Mesenchymal stem cell (in vitro differentiated cells and primary cell): ENCODE measurements around the gene AKT1S1.

ENCODE experiments used
- DNase-seq: peaks from one replicate; pipeline ENCODE4 v3.0.0-alpha.2; 2013
- H2AFZ ChIP-seq: one replicate; pipeline ENCODE4 v1.6.1; 2013; ENCODE audit warnings: low read depth, mild to moderate bottlenecking, control low read depth, inconsistent platforms, low read length, moderate library complexity
- H2AK5ac ChIP-seq: 2 replicates; pipeline ENCODE4 v1.6.1; 2013; ENCODE audit warnings: low read length, moderate library complexity, mild to moderate bottlenecking, inconsistent platforms; ENCODE audit not compliant: severe bottlenecking
- H2BK120ac ChIP-seq: one replicate; pipeline ENCODE4 v1.6.1; 2013; ENCODE audit warnings: low read depth, mild to moderate bottlenecking, inconsistent platforms, low read length, moderate library complexity
- H2BK12ac ChIP-seq, 2 experiments: one replicate each; pipeline ENCODE4 v1.6.1; 2013; ENCODE audit warnings: inconsistent platforms in 2 of 2, low read length in 2 of 2, mild to moderate bottlenecking in 2 of 2, moderate library complexity in 2 of 2, control low read depth in 1 of 2
- H2BK15ac ChIP-seq: one replicate; pipeline ENCODE4 v1.6.1; 2013; ENCODE audit warnings: mild to moderate bottlenecking, low read depth, inconsistent platforms; ENCODE audit not compliant: poor library complexity, severe bottlenecking
- H2BK5ac ChIP-seq: 2 replicates; pipeline ENCODE4 v1.6.1; 2013; ENCODE audit warnings: low read depth, mild to moderate bottlenecking, low read length, control low read depth, inconsistent platforms; ENCODE audit not compliant: poor library complexity, severe bottlenecking
- H3K14ac ChIP-seq, 2 experiments: one replicate each; pipeline ENCODE4 v1.6.1; 2013; ENCODE audit warnings: inconsistent platforms in 2 of 2, low read length in 2 of 2, control low read depth in 1 of 2, mild to moderate bottlenecking in 1 of 2, moderate library complexity in 1 of 2
- H3K18ac ChIP-seq, 2 experiments: one replicate each; pipeline ENCODE4 v1.6.1; 2013; ENCODE audit warnings: inconsistent platforms in 2 of 2, low read length in 2 of 2, control low read depth in 1 of 2, low read depth in 1 of 2, mild to moderate bottlenecking in 1 of 2
- H3K23ac ChIP-seq, 2 experiments: one replicate each; pipeline ENCODE4 v1.6.1; 2013; ENCODE audit warnings: inconsistent platforms in 2 of 2, low read length in 2 of 2, mild to moderate bottlenecking in 2 of 2, moderate library complexity in 2 of 2, control low read depth in 1 of 2
- H3K27ac ChIP-seq: 2 replicates; pipeline ENCODE4 v1.5.1; 2013; ENCODE audit warnings: mild to moderate bottlenecking, moderate library complexity, low read length, control low read depth, inconsistent platforms; ENCODE audit not compliant: poor library complexity, severe bottlenecking
- H3K27me3 ChIP-seq, 2 experiments: 2 replicates each; pipeline versions ENCODE4 v1.6.1 to v1.7.0; 2013; ENCODE audit warnings: low read length in 2 of 2, mild to moderate bottlenecking in 2 of 2, moderate library complexity in 2 of 2, control low read depth in 1 of 2, inconsistent platforms in 1 of 2; ENCODE audit not compliant: control insufficient read depth in 1 of 2, insufficient read depth in 1 of 2
- H3K36me3 ChIP-seq, 2 experiments: 2 replicates each; pipeline versions ENCODE4 v1.6.1 to v1.7.0; 2013; ENCODE audit warnings: low read length in 2 of 2, control low read depth in 1 of 2, inconsistent platforms in 1 of 2, low read depth in 1 of 2, mild to moderate bottlenecking in 1 of 2; ENCODE audit not compliant: insufficient read depth in 2 of 2, control insufficient read depth in 1 of 2
- H3K4ac ChIP-seq, 2 experiments: one replicate each; pipeline ENCODE4 v1.6.1; 2013; ENCODE audit warnings: inconsistent platforms in 2 of 2, low read length in 2 of 2, mild to moderate bottlenecking in 2 of 2, moderate library complexity in 2 of 2, control low read depth in 1 of 2, low read depth in 1 of 2
- H3K4me1 ChIP-seq: 2 replicates; pipeline ENCODE4 v1.6.1; 2013; ENCODE audit warnings: low read depth, low read length, control low read depth; ENCODE audit not compliant: control insufficient read depth, insufficient read depth
- H3K4me2 ChIP-seq: 2 replicates; pipeline ENCODE4 v1.6.1; 2013; ENCODE audit warnings: low read length, mild to moderate bottlenecking, inconsistent platforms; ENCODE audit not compliant: poor library complexity, severe bottlenecking
- H3K4me3 ChIP-seq, 2 experiments: 2 replicates each; pipeline versions ENCODE4 v1.5.1 to v1.7.0; 2013; ENCODE audit warnings: low read length in 2 of 2, mild to moderate bottlenecking in 2 of 2, control low read depth in 1 of 2, low read depth in 1 of 2; ENCODE audit not compliant: insufficient read depth in 1 of 2
- H3K79me1 ChIP-seq: replicated peaks from 2 replicates; pipeline ENCODE4 v1.6.1; 2013; ENCODE audit warnings: mild to moderate bottlenecking, control low read depth, low read length, inconsistent platforms; ENCODE audit not compliant: poor library complexity, severe bottlenecking
- H3K9ac ChIP-seq: 2 replicates; pipeline ENCODE4 v1.7.0; 2013; ENCODE audit warnings: mild to moderate bottlenecking, low read length, moderate library complexity
- H3K9me3 ChIP-seq: 2 replicates; pipeline ENCODE4 v1.7.0; 2013; ENCODE audit warnings: mild to moderate bottlenecking, low read length; ENCODE audit not compliant: control insufficient read depth
- H4K8ac ChIP-seq: one replicate; pipeline ENCODE4 v1.6.1; 2013; ENCODE audit warnings: inconsistent platforms, mild to moderate bottlenecking, low read length, moderate library complexity
- H4K91ac ChIP-seq: one replicate; pipeline ENCODE4 v1.6.1; 2013; ENCODE audit warnings: mild to moderate bottlenecking, low read length, inconsistent platforms
- WGBS: methylation state at CpG from one replicate; pipeline ENCODE4 v1.1.7; 2013; ENCODE audit warnings: mixed read lengths; 5-methylcytosine and 5-hydroxymethylcytosine counted together

Gene AKT1S1

DNA sequence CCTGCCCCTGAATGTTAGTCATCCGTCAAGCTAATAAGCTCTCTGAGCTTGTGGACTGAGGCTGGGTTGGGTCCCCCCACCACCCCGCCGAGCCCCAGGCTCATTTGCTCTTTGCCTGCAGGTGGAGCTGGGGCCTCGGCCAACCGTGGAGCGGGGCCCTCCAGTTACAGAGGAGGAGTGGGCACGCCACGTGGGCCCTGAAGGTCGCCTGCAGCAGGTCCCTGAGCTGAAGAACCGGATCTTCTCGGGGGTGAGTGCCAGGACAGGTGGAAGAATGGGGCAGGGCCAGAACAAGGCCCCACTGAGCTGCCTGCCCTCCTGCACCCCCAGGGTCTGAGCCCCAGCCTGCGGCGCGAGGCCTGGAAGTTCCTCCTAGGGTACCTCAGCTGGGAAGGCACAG is 5.5 kb upstream of the AKT1S1 start:
- DNase-seq = no peak
- Histone ChIP-seq H3K9ac (no peak overlapping the region), H3K79me1 (peaks cover 48% of the 10 kb centered on the region), H3K36me3 (peaks cover 74 to 77% of the 10 kb centered on the region in 2 experiments), H3K27ac (no peak overlapping the region), H3K18ac (no peak overlapping the region), H3K4ac (no peak overlapping the region), H3K4me1 (peaks cover 20% of the 10 kb centered on the region), H2BK5ac (no peak overlapping the region), H2BK120ac (no peak overlapping the region), H4K8ac (no peak overlapping the region), H4K91ac (no peak overlapping the region), H3K27me3 (no peaks in the 10 kb centered on the region), H3K4me3 (no peak overlapping the region), H3K9me3 (peaks cover 3% of the 10 kb centered on the region), H3K4me2 (no peak overlapping the region), H3K23ac (no peak overlapping the region), H2AK5ac (no peak overlapping the region), H2BK12ac (no peak overlapping the region), H2BK15ac (no peak overlapping the region), H3K14ac (no peak overlapping the region), H2AFZ (no peak overlapping the region)
- 97% methylated on average over 14 of the region's 14 CpGs for WGBS

DNA sequence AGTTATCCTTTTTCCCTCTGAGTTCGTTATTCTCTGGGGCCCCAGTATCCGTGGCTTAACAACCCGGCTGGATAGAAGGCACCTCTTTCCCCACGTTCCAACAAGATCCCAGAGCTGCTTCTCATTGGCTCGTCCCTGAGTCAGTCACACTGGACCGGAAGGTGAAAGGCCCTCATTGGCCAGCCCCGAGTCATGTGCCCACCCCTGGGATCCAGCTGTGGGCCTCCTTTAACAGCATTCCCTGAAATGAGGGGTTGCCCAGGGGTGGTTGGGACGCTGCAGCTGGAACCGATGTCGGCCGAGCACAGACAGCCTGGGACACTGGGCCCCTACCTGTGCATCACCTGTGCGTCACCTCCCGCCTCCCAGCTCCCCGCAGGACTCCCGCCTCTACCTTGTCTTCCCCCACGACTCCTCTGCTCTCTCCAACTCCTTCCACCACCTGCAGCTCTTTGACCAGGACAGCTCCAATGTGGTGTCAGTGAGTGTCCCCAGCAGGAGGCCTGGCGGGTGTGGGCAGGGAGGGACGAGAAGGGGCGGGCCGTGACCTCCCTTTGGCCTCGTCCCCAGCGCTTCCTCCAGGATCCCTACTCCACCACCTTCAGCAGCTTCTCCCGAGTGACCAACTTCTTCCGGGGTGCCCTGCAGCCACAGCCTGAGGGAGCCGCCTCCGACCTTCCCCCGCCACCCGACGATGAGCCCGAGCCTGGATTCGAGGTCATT is 4.7 kb upstream of the AKT1S1 start:
- 96% methylated on average over 28 of the region's 31 CpGs for WGBS
- H3K9me3 ChIP-seq = peaks cover 3% of the 10 kb centered on the region

DNA sequence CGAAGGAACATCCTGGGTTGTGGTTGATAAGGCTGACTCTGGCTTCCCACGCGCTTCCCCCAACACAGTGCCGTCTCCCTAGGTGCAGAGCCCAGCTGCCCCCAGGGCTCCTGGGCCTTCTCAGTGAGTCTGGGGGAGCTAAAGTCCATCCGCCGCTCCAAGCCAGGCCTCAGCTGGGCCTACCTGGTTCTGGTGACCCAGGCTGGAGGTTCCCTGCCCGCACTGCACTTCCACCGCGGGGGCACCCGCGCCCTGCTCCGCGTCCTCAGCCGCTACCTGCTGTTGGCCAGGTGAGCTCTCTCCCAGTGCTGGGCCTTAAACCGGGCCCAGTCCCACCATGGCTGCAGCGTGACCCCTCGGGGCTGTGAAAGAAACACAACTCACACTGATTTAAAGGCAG is 4.0 kb upstream of the AKT1S1 start:
- Histone ChIP-seq H3K14ac (no peak overlapping the region), H3K4me2 (no peak overlapping the region), H3K36me3 (peaks cover 65 to 72% of the 10 kb centered on the region in 2 experiments), H2BK5ac (no peak overlapping the region), H3K4me3 (no peak overlapping the region), H2BK15ac (no peak overlapping the region), H3K23ac (no peak overlapping the region), H3K9me3 (peaks cover 3% of the 10 kb centered on the region), H3K4me1 (peaks cover 18% of the 10 kb centered on the region), H3K27me3 (no peaks in the 10 kb centered on the region), H4K8ac (no peak overlapping the region), H3K27ac (no peak overlapping the region), H2BK120ac (no peak overlapping the region), H2BK12ac (no peak overlapping the region), H4K91ac (no peak overlapping the region), H2AFZ (no peak overlapping the region), H3K79me1 (peaks cover 48% of the 10 kb centered on the region), H3K18ac (no peak overlapping the region), H2AK5ac (no peak overlapping the region), H3K4ac (no peak overlapping the region), H3K9ac (no peak overlapping the region)
- over 99% methylated on average over 17 of the region's 17 CpGs for WGBS
- no peak for DNase-seq

More for the DNA sequence above, 4.7 kb upstream of the AKT1S1 start:
- Histone ChIP-seq H2BK15ac (no peak overlapping the region), H2BK12ac (no peak overlapping the region), H3K4me1 (peaks cover 18% of the 10 kb centered on the region), H3K36me3 (peaks cover 66 to 77% of the 10 kb centered on the region in 2 experiments), H2AK5ac (no peak overlapping the region), H3K27ac (no peak overlapping the region), H4K91ac (no peak overlapping the region), H3K9ac (no peak overlapping the region), H2BK5ac (no peak overlapping the region), H3K4me3 (no peak overlapping the region), H3K4ac (no peak overlapping the region), H3K14ac (no peak overlapping the region), H3K23ac (no peak overlapping the region), H3K27me3 (no peaks in the 10 kb centered on the region), H2AFZ (no peak overlapping the region), H3K79me1 (peaks cover 48% of the 10 kb centered on the region), H3K18ac (no peak overlapping the region), H4K8ac (no peak overlapping the region), H2BK120ac (no peak overlapping the region), H3K4me2 (no peak overlapping the region)
- no peak for DNase-seq

DNA sequence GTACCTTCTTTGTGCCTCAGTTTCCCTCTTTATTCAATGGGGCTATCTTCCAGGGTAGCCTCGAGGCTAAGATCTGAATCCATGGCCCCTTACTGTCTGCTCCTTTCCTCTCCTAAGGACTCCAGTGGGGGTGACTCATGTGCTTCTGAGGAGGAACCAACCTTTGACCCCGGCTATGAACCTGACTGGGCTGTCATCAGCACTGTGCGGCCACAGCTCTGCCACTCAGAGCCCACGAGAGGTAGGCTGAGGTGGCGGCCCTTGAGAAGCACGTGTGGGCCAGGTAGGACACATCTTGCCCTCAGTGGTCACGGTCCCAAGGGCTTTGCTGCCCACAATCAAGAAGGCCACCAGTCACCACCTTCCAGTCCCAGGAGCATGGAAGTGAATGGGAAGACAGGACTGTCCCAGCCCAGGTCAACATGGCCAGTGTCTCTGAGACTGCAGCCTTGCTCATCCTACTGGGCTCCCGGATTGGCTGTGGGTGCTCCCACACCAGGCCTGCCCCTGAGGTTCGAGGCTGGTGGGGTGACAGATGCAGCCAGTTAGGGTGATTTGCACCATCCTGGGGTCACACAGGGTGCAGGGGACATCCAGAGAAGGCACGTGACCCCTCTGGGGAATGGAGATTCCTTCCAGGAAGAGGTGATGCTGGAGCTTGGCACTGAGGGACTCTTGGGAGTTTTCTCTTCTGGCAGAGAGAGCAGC is 3.2 kb upstream of the AKT1S1 start:
- Histone ChIP-seq H3K27me3 (no peaks in the 10 kb centered on the region), H3K9me3 (peaks cover 3% of the 10 kb centered on the region), H3K4ac (no peak overlapping the region), H3K36me3 (peaks cover 60 to 65% of the 10 kb centered on the region in 2 experiments), H3K4me2 (no peak overlapping the region), H3K27ac (no peak overlapping the region), H3K79me1 (peaks cover 52% of the 10 kb centered on the region), H2AFZ (no peak overlapping the region), H2BK5ac (no peak overlapping the region), H3K14ac (no peak overlapping the region), H2BK120ac (no peak overlapping the region), H3K23ac (no peak overlapping the region), H3K9ac (no peak overlapping the region), H3K4me1 (peaks cover 21% of the 10 kb centered on the region), H2BK15ac (no peak overlapping the region), H4K8ac (no peak overlapping the region), H3K4me3 (no peak overlapping the region), H2AK5ac (no peak overlapping the region), H3K18ac (no peak overlapping the region), H2BK12ac (no peak overlapping the region), H4K91ac (no peak overlapping the region)
- WGBS = 94% methylated on average over 10 of the region's 10 CpGs
- no peak for DNase-seq
